ENCODE measurements around the gene ADAMTSL5.

The ADAMTSL5 gene

DNA sequence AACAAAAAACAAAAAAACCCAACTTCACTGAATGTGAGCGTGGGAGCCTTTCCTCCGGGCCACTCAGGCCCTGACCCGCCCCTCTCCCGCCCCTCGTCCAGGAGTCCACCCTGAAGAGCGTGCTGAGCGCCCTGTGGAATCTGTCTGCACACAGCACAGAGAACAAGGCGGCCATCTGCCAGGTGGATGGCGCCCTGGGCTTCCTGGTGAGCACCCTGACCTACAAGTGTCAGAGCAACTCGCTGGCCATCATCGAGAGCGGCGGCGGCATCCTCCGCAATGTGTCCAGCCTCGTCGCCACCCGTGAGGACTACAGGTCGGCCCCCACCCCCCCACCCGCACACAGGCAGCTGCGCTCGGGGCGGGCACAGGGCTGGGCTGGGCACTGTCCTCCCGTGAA lies 51.0 kb downstream of the ADAMTSL5 start:
- no peak for DNase-seq

GRCh38 chr19:1460033-1460995 lies 52.5 kb downstream of the ADAMTSL5 start:
- DNase-seq = no peak

GRCh38 chr19:1459479-1459878 lies 53.3 kb downstream of the ADAMTSL5 start:
- peak; percentile 86 to 89 (median 89) for DNase-seq

DNA sequence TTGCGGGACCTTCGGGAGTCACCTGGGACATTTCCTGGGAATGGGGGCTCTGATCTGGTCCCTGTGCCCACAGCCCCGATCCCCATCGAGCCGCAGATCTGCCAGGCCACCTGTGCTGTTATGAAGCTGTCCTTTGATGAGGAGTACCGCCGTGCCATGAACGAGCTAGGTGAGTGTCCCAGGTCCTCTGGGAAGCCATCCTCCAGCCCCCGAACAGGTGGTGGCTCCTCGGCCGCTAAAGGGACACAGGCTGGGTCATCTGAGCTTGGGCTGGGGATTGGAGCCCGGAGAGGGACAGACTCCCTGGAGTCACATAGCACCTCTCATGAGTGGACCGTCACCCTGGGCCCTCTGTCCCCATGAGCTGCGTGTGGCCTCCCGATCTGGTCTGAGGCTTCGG lies 54.9 kb downstream of the ADAMTSL5 start:
- DNase-seq = no peak

- DNase-seq = no peak
Observed at GRCh38 chr19:1457031-1457739, 55.6 kb downstream of the ADAMTSL5 start.

DNA sequence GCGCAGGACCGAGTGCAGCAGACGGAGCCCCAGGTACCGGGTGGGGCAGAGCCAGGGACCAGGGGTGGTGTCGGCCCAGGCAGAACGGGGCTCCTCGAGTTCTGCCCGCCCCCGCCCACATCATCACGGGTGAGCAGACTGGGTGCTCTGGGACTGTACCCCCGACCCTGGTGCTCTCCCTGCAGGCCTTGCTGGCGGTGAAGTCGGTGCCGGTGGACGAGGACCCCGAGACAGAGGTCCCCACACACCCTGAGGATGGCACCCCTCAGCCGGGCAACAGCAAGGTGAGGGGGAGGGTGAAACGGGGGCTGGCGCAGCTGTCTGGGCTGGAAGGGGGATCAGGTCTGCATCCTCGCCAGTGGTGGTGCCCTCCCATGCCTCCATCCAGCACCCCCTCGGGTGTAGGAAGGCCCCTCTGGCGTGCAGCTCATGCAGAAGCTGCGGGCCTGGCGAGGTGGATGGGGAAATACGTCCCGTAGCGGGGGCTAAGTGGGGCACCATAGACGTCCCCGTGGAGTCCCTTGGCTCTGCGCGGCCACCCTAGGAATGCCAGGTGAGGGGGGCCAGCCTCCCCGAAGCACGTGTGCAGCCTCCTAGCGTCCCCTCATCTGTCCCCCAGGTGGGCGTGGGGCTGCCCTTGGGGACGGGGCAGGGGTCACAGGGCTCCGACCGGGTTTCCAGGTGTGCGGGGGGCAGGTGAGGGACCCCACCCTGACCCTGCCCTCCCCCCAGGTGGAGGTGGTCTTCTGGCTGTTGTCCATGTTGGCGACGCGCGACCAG lies 56.5 kb downstream of the ADAMTSL5 start:
- no peak for DNase-seq

- DNase-seq = peak; percentile 74 to 83 (median 77)
Observed at GRCh38 chr19:1455336-1456120, 57.3 kb downstream of the ADAMTSL5 start.

Measured in suppressor macrophage treated with lipopolysaccharide for 1 hour (primary cell).